H1 (cell line): ENCODE measurements around the gene FSTL4. TPM values are rescaled to one million over a fixed set of nuclear protein-coding genes. Genes with fewer than 3 reads are reported as not detected.

Experiments used
- CTCF ChIP-seq, 3 experiments: IDR thresholded peaks; 1 replicate in 2 of 3; 2 replicates in 1 of 3; pipeline versions ENCODE4 v1.5.1 to v1.6.1; 2011; ENCODE audit warnings: low read length in 3 of 3, mild to moderate bottlenecking in 3 of 3, inconsistent platforms in 2 of 3, low read depth in 1 of 3, moderate library complexity in 1 of 3; ENCODE audit not compliant: insufficient read depth in 1 of 3; ENCODE audit errors: control extremely low read depth in 1 of 3
- MAX ChIP-seq: IDR thresholded peaks from 2 replicates; pipeline ENCODE4 v1.6.1; 2012; ENCODE audit warnings: inconsistent platforms
- POU5F1 ChIP-seq: IDR thresholded peaks from 2 replicates; pipeline ENCODE4 v1.6.1; 2011; ENCODE audit warnings: low read depth, mild to moderate bottlenecking, low read length, moderate library complexity
- TEAD4 ChIP-seq: IDR thresholded peaks from 2 replicates; pipeline ENCODE4 v1.6.1; 2012; ENCODE audit warnings: low read depth, low read length, inconsistent platforms, mixed read lengths
- USF2 ChIP-seq: IDR thresholded peaks from 2 replicates; pipeline ENCODE4 v1.6.1; 2011; ENCODE audit warnings: low read length, improper control_type of control experiment
- polyA plus RNA-seq, 7 experiments: library from polyadenylated mRNA; depleted of rRNA in 3 of 7; stranded (reverse) in 5 of 7; unstranded in 2 of 7; fragments of >200 nt in 5 of 7; fragments of 200-250 nt in 2 of 7; gene quantifications; 1 replicate in 5 of 7; 2 replicates in 1 of 7; 4 replicates in 1 of 7; pipeline versions ENCODE4 v1.2.1 to v1.2.3, GENCODE V29; 2011 to 2013; ENCODE audit warnings: missing spikeins in 2 of 7, mixed read lengths in 2 of 7
- total RNA-seq: library from RNA; stranded (reverse); fragmentation: NEBNext Ultra II Directional; extraction: Animal tissue kit (Norgen Biotek cat#: 25700); gene quantifications from 2 replicates; pipeline ENCODE4 v1.2.1, GENCODE V29; 2021

FSTL4 gene
- total and polyA plus RNA-seq, 2 of the 8 experiments (the other 6 are each of a cell fraction or from before 2014, with no cell fraction given): 3.1 to 4.1 TPM

- TF ChIP-seq CTCF (IDR thresholded peaks at IDR 0.05; ENCODE audit: control extremely low read depth in 1 of 3, insufficient read depth in 1 of 3, low read depth in 1 of 3, low read length in 3 of 3): no peak
- TF ChIP-seq USF2: no peak
- TF ChIP-seq MAX: no peak
- no peak for TF ChIP-seq POU5F1
- TF ChIP-seq TEAD4: no peak
Observed at GRCh38 chr5:133381571-133382365, 230.6 kb downstream of the FSTL4 start (continued).
